ENCODE data around the gene SPEM2. TPM values are rescaled to one million over a fixed set of nuclear protein-coding genes. Genes with fewer than 3 reads are reported as not detected.

SPEM2 gene
- total RNA-seq, 1 experiment from 2014 or later: not detected

DNA sequence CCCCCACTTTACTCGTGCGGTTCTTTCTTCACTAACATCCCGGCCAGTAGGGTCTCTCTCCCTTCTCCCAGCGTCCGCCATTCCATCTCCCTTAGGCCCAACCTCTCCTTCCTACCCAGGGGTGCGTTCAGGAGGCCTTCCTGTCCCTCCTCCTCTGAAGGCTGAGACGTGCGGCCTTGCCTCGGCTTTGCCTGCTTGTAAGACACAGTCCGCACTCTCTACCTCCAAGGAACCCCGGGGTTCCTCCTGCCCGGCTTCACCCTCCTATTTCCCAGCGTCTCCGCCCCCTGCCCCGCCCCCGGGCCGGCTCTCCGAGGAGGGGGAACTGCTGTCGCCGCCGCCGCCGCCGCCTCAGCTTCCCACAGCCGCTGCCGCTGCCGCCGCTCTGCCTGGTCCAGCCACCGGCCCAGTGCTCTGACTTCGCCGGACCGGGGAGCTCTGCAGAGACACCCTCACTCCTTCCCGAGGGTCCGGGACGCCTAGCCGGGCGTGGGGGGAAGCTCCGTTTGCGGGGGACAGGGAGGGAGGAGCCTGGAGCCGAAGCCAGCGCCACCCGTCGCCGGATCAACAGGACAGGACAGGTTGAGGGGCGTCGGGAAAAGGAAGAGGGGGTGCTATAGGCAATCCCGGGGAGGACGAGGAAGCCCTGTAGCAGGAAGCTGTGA lies 12.7 kb downstream of the SPEM2 start:
- DNase-seq (ENCODE audit: low spot score): peak; percentile 44
- in situ Hi-C loops (cut with HindIII; ENCODE audit: low sequenced_read_pairs): no loop called here

DNA sequence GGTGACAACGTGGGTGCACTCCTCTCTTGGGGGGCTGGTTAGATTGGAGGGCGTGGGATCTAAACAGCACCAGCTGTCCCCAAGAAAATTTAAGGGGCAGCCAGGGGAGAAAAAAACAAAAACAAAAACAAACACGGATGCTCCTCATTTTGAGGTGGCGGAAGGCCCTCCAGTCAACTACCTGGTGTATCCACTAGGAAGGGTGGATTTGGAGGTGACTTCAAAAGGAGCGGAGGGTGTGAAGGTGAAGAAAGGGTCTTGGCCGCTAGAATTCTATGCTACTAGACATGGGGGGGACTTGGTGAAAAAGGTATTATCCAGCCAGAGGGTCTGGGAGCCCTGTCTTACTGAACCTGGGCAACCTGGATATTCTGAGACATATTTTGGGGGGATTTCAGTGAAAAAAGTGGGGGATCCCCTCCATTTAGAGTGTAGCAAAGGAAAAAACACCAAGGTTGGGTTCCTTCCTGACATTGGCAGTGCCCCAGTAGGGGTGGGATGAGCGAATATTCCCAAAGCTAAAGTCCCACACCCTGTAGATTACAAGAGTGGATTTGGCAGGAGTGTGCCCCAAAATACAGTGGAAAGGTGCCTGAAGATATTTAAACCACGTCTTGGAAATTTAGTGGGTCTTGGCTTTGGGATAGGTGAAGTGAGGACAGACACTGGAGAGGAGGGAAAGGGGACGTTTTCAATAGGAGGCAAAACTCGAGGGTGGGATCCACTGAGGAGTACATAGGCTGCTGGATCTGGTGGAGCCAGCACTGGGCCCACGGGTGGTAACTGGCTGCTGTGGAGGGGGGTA lies 13.4 kb downstream of the SPEM2 start:
- in situ Hi-C loops (cut with HindIII; ENCODE audit: low sequenced_read_pairs): no loop called here
- no peak for DNase-seq (ENCODE audit: low spot score)

DNA sequence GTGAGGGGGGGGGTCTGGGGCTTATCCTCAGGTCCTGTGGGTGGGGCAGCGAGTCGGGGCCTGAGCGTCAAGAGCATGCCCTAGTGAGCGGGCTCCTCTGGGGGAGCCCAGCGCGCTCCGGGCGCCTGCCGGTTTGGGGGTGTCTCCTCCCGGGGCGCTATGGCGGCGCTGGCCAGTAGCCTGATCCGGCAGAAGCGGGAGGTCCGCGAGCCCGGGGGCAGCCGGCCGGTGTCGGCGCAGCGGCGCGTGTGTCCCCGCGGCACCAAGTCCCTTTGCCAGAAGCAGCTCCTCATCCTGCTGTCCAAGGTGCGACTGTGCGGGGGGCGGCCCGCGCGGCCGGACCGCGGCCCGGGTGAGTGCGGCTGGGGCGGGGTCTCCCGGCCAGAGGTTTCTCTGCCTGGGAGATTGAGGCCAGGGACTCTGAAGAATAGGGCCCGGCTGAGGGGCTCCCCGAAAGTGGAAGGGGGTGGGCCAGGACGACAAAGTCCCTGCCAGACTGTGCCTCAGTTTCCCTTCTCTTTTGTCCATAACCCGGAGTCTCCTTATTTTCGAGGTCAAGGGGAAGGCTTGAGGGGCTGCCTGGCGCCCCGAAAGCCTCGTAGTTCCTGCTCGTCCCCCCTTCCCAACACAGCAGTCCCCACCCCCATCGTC lies 14.2 kb downstream of the SPEM2 start, which contains the start of gene FGF11:
Gene FGF11 (plus strand): TSS at position 51 of the 651 bp plus-strand sequence. CDS start 109 bp downstream, at position 160.
- DNase-seq (ENCODE audit: low spot score): no peak
- in situ Hi-C loops (cut with HindIII; ENCODE audit: low sequenced_read_pairs): no loop called here

DNA sequence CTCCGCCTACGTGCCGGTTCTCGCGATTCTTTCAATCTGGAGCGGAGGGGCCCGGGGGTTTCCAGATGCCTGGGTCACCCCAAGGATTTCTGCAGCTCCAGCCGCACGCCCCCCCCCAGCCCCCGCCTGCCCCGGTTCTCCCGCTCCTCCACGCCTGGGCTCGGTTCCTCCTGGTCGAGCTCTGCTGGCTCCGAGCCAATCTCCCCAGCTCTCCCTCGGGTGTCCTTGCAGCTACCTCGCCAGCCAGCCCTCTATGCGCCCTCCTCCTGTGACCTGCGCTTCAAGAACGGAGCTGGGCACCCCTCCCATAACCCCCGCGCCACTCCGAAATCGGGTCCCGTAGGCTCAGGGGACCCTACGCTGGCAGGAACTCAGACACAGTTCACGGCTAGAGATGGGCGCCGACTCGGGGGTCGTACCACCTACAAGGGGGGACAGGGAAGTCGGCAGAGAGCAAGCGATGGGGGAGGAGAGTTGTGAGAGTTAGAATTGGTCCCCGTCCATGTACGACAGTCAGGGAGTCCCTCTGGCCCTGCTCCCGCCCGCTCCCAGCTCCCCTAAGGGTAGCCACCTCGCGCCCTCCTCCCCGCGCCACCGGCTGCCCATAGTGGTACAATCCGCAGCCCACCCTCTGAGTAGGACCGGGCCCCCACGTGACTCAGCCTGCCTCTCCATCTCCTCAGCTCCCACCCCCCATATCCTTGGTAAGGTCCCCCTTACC lies 14.9 kb downstream of the SPEM2 start:
- in situ Hi-C loops (cut with HindIII; ENCODE audit: low sequenced_read_pairs): no loop called here
- no peak for DNase-seq (ENCODE audit: low spot score)

DNA sequence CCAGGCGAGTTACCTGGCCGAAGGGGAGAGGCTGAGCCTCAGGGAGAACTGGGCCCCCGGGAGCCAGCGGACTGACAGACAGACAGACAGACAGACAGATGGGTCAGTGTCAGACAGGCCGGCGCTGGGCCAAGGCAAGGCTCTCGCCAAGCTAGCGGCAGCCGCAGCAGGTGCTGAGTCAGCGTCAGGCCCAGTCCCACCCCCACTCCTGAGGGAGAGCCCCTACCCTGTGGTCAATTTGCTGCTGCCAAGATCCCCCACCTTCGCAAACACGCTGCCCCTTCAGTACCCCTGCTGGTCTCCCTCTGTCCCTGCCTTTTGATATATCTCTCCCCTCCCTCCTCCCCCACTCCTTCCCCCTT lies 15.4 kb downstream of the SPEM2 start:
- in situ Hi-C loops (cut with HindIII; ENCODE audit: low sequenced_read_pairs): no loop called here
- DNase-seq (ENCODE audit: low spot score): no peak

DNA sequence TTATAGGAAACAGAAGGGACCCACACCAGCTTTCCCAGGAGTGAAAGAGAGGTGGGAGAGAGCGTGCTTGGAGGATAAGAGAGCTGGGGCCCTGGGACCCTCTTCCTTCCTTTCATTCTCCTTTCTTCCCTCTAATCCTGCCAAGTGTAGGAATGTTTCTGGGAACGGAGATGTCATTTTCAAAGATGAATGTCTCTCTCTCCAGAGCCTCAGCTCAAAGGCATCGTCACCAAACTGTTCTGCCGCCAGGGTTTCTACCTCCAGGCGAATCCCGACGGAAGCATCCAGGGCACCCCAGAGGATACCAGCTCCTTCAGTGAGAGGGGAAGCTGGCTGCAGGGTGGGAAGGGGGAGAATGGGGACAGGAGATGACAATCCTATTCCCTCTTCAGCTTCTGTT lies 15.8 kb downstream of the SPEM2 start:
- in situ Hi-C loops (cut with HindIII; ENCODE audit: low sequenced_read_pairs): no loop called here
- DNase-seq (ENCODE audit: low spot score): no peak

DNA sequence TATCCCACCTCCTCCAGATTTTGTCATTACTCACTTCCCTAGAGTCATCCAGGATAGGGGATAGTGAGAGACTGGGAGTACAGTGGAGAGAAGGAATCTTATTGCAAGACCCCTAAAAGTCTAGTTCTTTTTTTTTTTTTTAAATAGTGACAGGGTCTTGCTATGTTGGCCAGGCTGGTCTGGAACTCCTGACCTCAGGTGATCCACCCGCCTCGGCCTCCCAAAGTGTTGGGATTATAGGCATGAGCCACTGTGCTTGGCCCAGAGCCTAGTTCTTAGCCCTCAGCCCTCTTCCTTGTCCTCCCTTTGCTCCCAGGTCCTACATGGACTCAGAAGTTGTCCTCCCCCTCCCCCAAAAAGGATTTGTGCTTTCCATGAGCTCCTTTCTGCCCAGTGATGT lies 16.7 kb downstream of the SPEM2 start:
- in situ Hi-C loops (cut with HindIII; ENCODE audit: low sequenced_read_pairs): no loop called here
- no peak for DNase-seq (ENCODE audit: low spot score)

DNA sequence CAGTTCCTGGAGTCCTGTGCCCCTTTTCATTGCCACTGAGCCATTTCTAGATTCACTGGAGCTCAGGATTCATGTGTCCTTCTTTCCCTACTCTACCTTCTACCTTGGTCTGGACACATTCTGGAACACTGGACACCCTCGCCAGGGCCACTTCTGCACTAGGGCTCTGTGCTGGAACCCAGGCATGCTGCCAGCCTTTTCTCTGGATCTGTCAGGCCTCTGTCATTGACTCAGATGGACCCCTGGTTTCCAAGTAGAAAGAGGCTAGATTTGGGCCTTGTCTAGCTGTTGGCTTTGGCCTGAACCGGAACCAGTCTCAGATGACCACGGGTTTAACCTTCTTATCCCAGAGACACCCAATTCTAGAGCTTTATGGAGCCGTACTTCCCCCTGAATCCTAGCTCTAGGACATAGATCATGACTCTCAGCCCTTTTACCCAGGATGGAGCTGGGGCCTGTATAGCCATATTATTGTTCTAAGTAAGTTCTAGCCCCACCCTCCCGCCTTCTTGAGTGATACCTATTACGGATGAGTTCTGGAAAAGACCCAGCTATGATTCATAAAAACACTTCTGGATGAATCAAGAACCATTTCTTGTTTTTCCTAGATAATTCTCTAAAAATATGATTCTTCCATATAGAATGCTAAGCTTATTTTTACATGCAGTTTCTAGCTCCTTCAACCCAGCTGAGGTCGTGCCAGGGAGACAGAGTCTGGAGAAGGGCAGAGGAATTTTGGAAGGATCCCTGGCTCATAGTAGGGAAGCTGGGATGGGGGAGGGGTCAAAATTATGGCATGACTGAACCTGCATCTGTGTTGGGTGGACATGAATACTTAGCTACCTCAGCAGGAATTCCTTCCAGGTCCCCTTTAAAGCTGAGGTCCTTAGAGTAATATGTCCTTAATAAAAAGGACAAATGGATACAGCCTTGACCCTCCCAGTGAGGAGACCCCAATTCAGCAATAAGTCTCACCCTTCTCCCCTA lies 18.4 kb downstream of the SPEM2 start:
- in situ Hi-C loops (cut with HindIII; ENCODE audit: low sequenced_read_pairs): no loop called here
- no peak for DNase-seq (ENCODE audit: low spot score)

DNA sequence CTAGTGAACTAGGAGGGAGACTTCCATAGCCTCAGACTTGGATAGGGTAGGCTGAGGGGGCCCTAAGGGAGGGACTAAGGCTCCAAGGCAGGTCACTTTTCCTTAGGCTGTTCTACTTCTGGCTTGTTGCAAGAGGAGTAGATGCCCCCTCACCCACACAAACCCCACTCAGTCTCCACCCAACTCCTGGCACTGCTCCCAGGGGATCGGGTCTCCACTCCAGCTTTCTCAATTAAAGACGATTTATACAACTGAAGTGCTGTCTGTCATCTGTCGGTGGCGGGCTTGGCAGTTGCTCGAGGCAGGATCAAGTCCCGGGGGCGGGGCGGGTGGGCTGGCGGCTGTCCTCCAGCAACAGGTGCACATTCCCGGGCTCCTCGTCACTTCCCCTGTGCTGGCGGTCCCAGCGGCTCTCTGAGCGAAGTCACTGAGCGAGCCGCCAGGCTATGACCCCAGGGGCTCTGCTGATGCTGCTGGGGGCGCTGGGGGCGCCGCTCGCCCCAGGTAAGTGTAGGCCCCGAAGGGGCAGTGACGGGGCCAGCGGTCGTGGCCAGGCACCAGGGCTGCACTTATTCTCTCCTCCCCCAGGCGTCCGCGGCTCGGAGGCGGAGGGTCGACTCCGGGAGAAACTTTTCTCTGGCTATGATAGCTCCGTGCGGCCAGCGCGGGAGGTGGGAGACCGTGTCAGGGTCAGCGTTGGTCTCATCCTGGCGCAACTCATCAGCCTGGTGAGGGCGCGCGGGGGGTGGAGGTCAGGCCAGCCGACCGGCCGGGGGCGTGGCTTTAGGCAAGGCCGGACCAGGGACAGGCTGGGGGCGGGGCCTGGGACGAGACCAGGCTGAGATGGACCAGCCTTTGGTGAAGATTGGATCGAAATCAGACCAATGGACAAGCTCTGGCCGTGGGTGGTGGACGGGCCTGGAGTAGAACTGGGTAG lies 19.5 kb downstream of the SPEM2 start, which contains the start of gene CHRNB1:
Gene CHRNB1 (plus strand): TSS at position 380 of the 937 bp plus-strand sequence. CDS start 67 bp downstream, at position 447.
- no peak for DNase-seq (ENCODE audit: low spot score)

DNA sequence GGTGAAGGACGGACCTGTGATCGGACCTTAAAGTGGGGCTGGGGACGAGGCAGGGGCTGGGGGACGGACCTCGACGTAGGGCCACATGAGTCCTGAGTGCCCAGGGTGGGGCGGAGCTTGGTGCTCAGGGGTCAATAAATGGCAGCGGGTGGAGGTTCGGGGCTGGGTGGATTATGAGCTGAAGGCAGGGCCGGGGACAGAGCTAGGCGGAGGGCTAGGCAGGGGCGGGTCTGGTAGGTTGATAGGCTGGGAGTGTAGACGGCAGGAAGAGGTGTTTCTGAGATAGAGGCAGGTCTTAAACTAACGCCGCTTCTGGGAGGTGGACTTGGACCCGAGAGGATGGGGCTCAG lies 20.2 kb downstream of the SPEM2 start:
- no peak for DNase-seq (ENCODE audit: low spot score)
- in situ Hi-C loops (cut with HindIII; ENCODE audit: low sequenced_read_pairs): no loop called here

More for the DNA sequence above, 19.5 kb downstream of the SPEM2 start, which contains the start of gene CHRNB1:
- in situ Hi-C loops (cut with HindIII; ENCODE audit: low sequenced_read_pairs): no loop called here

DNA sequence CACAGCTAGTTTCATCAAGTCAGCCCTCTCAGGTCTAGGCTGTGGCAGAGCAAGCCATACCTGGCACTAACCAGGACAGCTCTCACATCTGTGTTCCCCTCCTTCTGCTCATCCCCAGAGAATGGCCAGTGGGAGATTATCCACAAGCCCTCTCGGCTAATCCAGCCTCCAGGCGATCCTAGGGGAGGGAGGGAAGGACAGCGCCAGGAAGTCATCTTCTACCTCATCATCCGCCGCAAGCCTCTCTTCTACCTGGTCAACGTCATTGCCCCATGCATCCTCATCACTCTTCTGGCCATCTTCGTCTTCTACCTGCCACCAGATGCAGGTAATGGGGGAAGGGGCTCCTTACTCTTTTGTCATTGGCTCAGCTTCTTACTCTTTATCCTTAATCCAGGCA lies 23.0 kb downstream of the SPEM2 start:
- DNase-seq (ENCODE audit: low spot score): no peak
- in situ Hi-C loops (cut with HindIII; ENCODE audit: low sequenced_read_pairs): no loop called here

DNA sequence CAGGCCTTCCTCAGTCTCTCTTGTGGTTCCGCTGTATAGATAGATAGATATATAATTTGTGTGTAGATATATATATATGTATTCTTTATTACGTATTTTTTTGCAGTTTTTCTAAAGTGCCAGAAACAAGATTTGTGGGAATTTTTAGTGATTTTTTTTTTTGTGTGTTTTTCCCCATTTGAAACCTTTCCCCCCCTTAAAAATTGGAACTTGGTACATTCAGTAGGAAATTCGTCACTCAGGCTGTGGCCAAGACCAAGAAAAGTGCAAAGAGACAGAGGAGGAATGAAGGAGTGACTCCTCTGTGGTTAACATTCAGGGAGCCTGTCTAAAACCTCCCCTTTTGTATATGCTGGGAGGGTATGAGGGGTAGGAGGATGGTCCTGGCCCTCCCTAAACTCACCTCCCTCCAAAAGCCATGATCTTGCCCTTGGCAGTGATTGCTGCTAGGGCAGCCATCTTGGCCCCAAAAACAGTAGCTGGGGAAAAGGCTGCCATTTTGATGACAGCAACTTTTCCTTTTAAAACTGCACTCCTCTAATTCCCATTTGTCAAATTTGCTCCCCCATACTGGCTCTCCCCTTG lies 34.6 kb downstream of the SPEM2 start:
- in situ Hi-C loops (cut with HindIII; ENCODE audit: low sequenced_read_pairs): no loop called here
- no peak for DNase-seq (ENCODE audit: low spot score)

DNA sequence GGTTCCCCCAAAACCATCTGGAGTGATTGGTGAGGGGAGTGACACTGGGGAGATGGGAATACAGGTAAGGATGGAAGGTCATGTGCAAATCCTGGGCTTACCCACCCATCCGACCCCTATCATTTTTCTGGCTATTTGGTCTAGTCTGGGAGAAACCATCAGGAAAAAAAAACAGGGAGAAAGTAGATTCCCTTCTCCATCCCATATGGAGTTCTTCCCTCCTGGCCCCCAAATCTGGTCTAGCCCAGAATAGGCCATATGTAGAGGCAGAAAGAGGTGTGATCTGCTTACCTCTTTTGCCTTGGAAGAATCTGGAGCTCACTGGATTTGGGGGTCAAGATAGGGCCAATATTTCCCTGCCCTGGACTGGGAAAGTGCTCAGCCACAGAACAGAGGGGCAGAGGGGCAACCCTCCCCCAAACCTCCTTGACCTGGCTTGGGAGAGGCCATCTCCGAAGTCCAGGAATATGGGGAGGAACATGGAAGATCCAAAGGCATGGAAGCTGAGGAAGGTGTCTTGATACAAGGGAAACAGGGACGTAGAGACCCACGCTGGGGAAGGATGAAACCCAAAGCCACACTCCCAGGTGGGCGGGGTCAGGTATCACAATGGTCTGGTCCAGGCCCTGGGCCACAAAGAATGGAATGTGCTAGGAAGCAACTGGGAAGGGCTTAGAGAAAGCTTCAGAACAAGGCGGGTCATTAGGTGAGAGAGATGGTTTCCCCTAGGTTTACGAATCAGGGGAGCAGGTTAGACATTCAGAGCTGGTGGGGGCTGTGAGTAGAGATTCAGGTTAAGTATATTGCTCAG lies 35.6 kb downstream of the SPEM2 start:
- in situ Hi-C loops (cut with HindIII; ENCODE audit: low sequenced_read_pairs): no loop called here
- no peak for DNase-seq (ENCODE audit: low spot score)

DNA sequence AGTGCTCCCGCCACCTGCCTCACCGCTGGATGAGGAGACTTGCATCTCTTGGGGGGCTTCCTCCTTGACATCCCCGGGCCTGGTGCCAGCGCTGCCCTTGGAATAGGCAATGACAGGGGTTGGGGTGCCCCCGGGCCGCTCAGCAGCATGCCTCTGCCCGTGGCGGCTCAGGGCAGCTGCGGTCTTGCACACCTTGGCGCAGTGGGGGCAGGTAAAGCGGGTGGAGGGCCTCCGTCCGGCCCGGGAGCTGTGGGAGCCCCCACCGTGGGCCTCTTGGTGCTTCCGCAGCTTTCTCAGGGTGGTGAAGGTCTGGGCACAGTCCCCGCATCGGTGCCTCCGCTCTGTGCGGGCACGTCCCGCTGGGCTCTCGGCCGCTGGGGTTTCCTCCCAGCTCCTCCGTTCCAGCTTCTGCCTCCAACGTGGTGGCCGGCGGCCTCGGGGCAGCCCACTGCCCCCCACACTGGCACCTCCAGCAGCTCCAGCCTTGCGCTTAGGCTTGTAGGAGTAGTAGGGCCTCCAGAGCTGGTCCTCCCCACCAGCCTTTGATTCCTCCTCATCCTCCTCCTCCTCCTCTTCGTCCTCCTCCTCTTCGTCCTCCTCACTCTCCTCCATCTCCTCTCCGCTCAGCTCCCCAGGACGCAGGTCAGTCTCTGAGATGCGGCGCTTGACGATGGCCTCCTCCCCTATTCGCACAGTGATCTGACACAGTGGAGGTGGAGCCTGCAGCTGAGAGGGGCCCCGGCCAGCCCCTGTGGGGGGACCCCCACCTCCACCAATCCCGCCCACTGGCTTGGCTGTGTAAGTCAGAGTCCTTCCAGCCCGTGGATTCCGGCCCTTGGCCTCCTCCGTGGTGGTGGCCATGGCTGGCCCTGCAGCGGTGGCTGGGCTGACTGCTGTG lies 37.3 kb downstream of the SPEM2 start:
- DNase-seq (ENCODE audit: low spot score): no peak
- in situ Hi-C loops (cut with HindIII; ENCODE audit: low sequenced_read_pairs): no loop called here

DNA sequence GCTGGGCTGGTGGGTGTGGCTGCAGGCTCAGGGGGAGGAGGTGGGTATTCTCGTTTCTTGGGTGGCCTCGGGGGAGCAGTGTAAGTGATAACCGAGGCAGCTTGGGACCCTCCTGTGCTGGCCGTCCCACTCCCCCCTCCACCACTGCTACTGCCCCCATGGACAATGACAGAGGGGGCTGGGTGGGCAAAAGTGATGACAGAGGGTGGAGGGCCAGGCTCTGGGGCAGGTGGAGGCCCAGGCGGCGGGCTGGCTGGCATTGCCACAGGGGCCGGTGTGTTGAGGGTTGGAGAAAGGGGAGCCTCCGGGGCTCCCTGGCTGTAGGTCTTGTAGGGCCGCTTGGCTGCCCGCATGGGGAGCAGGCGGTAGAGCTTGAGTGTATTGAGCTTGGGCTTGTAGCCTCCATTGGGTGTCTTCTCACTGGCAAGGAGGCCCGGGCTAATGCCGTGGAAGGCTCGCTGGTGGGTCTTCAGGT lies 38.0 kb downstream of the SPEM2 start:
- in situ Hi-C loops (cut with HindIII; ENCODE audit: low sequenced_read_pairs): no loop called here
- DNase-seq (ENCODE audit: low spot score): no peak
